RWPE1 (cell line): ENCODE results near the gene DTX3L.

Source experiments
- CTCF ChIA-PET: fragments of 350-600 bp; sonication (Branson Sonifier 250); formaldehyde crosslinking; extraction: SDS; loops from one replicate; lab custom pipeline; 2021; lab: Yijun Ruan, JAX
- POLR2A ChIA-PET: fragments of 400-600 bp; formaldehyde crosslinking; extraction: SDS; loops from one replicate; lab custom pipeline; 2020; ENCODE audit warnings: antibody characterized with exemption; ENCODE audit not compliant: low non-redundant PET; lab: Yijun Ruan, JAX
- DNase-seq: peaks from one replicate; pipeline ENCODE4 v3.0.0; 2012; ENCODE audit warnings: low spot score
- H3K27ac ChIP-seq: fragments of 450-650 bp; 2 replicates; pipeline ENCODE4 v1.5.1; 2017
- CTCF ChIP-seq: fragments of 450-650 bp; conservative IDR thresholded peaks from 2 replicates; pipeline ENCODE4 v1.5.1; 2017; ENCODE audit warnings: low read depth, mild to moderate bottlenecking

Gene DTX3L

GRCh38 chr3:122538956-122539490 is 25.1 kb upstream of the DTX3L start:
- CTCF ChIA-PET = interaction anchor here (0.6 kb wide), 1 partner anchor 80 kb away, joined by 3 read pairs; no protein-coding TSS in a partner anchor
- DNase-seq = no peak
- POLR2A ChIA-PET = no interaction called here
- no peak for TF ChIP-seq CTCF
- H3K27ac ChIP-seq = no peak overlapping the region

GRCh38 chr3:122546151-122546550 is 18.0 kb upstream of the DTX3L start:
- DNase-seq = no peak
- no peak overlapping the region for H3K27ac ChIP-seq
- no peak for TF ChIP-seq CTCF
- CTCF ChIA-PET = interaction anchor here (0.6 kb wide), 1 partner anchor 292 kb away, joined by 3 read pairs; no protein-coding TSS in a partner anchor
- POLR2A ChIA-PET = no interaction called here

- DNase-seq = no peak
- no peak overlapping the region for H3K27ac ChIP-seq
- TF ChIP-seq CTCF = no peak
- CTCF ChIA-PET = interaction anchor here (0.6 to 0.8 kb wide), 2 partner anchors 14 to 50 kb away, joined by 3 read pairs; no protein-coding TSS in a partner anchor
- POLR2A ChIA-PET = no interaction called here
These were observed 16.1 kb upstream of the DTX3L start for GRCh38 chr3:122548076-122548475.

- DNase-seq = no peak
- ChIA-PET CTCF (interaction anchor here (0.6 kb wide), 2 partner anchors 14 to 472 kb away, joined by 3 read pairs; no protein-coding TSS in a partner anchor), POLR2A (no interaction called here)
- H3K27ac ChIP-seq = no peak overlapping the region
- no peak for TF ChIP-seq CTCF
These were observed 15.5 kb upstream of the DTX3L start for GRCh38 chr3:122548619-122549018.

GRCh38 chr3:122553171-122553570 is 11.0 kb upstream of the DTX3L start:
- H3K27ac ChIP-seq = no peak overlapping the region
- DNase-seq = no peak
- ChIA-PET CTCF (no interaction called here), POLR2A (no interaction called here)
- TF ChIP-seq CTCF = no peak

GRCh38 chr3:122555275-122556071 is 8.7 kb upstream of the DTX3L start:
- peak; percentile 14 for DNase-seq
- ChIA-PET CTCF (interaction anchor here (0.6 kb wide), 1 partner anchor 66 kb away, joined by 5 read pairs; no protein-coding TSS in a partner anchor), POLR2A (interaction anchor here (0.6 kb wide), 1 partner anchor 101 kb away, joined by 3 read pairs; no protein-coding TSS in a partner anchor)
- no peak overlapping the region for H3K27ac ChIP-seq
- no peak for TF ChIP-seq CTCF
